Fibroblast of lung (primary cell): Measurements from ENCODE around the gene CCNL1. TPM values are rescaled to one million over a fixed set of nuclear protein-coding genes. Genes with fewer than 3 reads are reported as not detected.
A peak's percentile ranks its signal among the peaks of the same experiment; 100 is the strongest.

ENCODE experiments used
- DNase-seq, 2 donors: peaks; one replicate each; pipeline versions ENCODE4 v3.0.0 to v3.0.0-alpha.2; 2010; ENCODE audit warnings: low read depth in 2 of 2
- H2AFZ ChIP-seq: 2 replicates; pipeline ENCODE4 v1.5.1; 2012; ENCODE audit warnings: low read length, control low read depth, inconsistent platforms
- H3K27ac ChIP-seq: 2 replicates; pipeline ENCODE4 v1.5.1; 2011; ENCODE audit warnings: low read length, control low read depth; ENCODE audit not compliant: insufficient read depth
- H3K27me3 ChIP-seq: 2 replicates; pipeline ENCODE4 v1.5.1; 2011; ENCODE audit warnings: mild to moderate bottlenecking, low read length; ENCODE audit not compliant: control insufficient read depth, insufficient read depth
- H3K36me3 ChIP-seq: 2 replicates; pipeline ENCODE4 v1.5.1; 2011; ENCODE audit warnings: low read length; ENCODE audit not compliant: control insufficient read depth, insufficient read depth
- H3K4me1 ChIP-seq: 2 replicates; pipeline ENCODE4 v1.5.1; 2011; ENCODE audit warnings: low read length; ENCODE audit not compliant: control insufficient read depth, insufficient read depth; ENCODE audit errors: extremely low read depth
- H3K4me2 ChIP-seq: 2 replicates; pipeline ENCODE4 v1.5.1; 2011; ENCODE audit warnings: low read length, control low read depth; ENCODE audit not compliant: insufficient read depth; ENCODE audit errors: extremely low read depth
- H3K4me3 ChIP-seq, 4 experiments: fragments of 200-600 bp in 1 of 4; sonication (generic) in 1 of 4; replicated peaks in 1 of 4; 2 replicates each; pipeline ENCODE4 v1.5.1; 2011 to 2016; ENCODE audit warnings: low read length in 4 of 4, low read depth in 3 of 4, mild to moderate bottlenecking in 3 of 4, control low read depth in 2 of 4, inconsistent platforms in 1 of 4, mixed read lengths in 1 of 4; ENCODE audit not compliant: insufficient read depth in 1 of 4; ENCODE audit errors: control extremely low read depth in 1 of 4
- H3K79me2 ChIP-seq: 2 replicates; pipeline ENCODE4 v1.5.1; 2012; ENCODE audit warnings: mild to moderate bottlenecking, low read length, inconsistent platforms; ENCODE audit not compliant: control insufficient read depth, insufficient read depth
- H3K9ac ChIP-seq: 2 replicates; pipeline ENCODE4 v1.5.1; 2011; ENCODE audit warnings: mild to moderate bottlenecking, low read length, control low read depth; ENCODE audit not compliant: insufficient read depth
- H3K9me3 ChIP-seq: 2 replicates; pipeline ENCODE4 v1.5.1; 2012; ENCODE audit warnings: low read depth, low read length; ENCODE audit not compliant: control insufficient read depth, insufficient read depth
- H4K20me1 ChIP-seq: 2 replicates; pipeline ENCODE4 v1.5.1; 2011; ENCODE audit warnings: low read length; ENCODE audit not compliant: control insufficient read depth, insufficient read depth; ENCODE audit errors: extremely low read depth
- EZH2 ChIP-seq: IDR thresholded peaks from 2 replicates; pipeline ENCODE4 v1.5.1; 2012; ENCODE audit warnings: low read length, control low read depth, mild to moderate bottlenecking; ENCODE audit errors: missing control alignments
- polyA plus RNA-seq, 2 donors: library from polyadenylated mRNA; depleted of rRNA in 1 of 2; stranded (reverse) in 1 of 2; unstranded in 1 of 2; fragments of >200 nt; gene quantifications; 2 replicates each; pipeline ENCODE4 v1.2.1, GENCODE V29; 2011 to 2012; ENCODE audit warnings: missing spikeins in 1 of 2
- total RNA-seq: library from RNA; depleted of rRNA; stranded (reverse); fragments of >200 nt; gene quantifications from 2 replicates; pipeline ENCODE4 v1.2.1, GENCODE V29; 2014
- TF ChIP-seq, protein P1 (sequence below), 2 donors: IDR thresholded peaks in 1 of 2; conservative IDR thresholded peaks in 1 of 2; 1 replicate in 1 of 2; 2 replicates in 1 of 2; pipeline ENCODE4 v1.5.1; 2011 to 2012; ENCODE audit warnings: low read length in 2 of 2, control low read depth in 1 of 2, inconsistent platforms in 1 of 2, low read depth in 1 of 2, mild to moderate bottlenecking in 1 of 2

CCNL1 gene
- total and polyA plus RNA-seq, 2 donors (not counting 1 experiment from before 2014, with no cell fraction given) = 63.8 to 219 TPM

DNA sequence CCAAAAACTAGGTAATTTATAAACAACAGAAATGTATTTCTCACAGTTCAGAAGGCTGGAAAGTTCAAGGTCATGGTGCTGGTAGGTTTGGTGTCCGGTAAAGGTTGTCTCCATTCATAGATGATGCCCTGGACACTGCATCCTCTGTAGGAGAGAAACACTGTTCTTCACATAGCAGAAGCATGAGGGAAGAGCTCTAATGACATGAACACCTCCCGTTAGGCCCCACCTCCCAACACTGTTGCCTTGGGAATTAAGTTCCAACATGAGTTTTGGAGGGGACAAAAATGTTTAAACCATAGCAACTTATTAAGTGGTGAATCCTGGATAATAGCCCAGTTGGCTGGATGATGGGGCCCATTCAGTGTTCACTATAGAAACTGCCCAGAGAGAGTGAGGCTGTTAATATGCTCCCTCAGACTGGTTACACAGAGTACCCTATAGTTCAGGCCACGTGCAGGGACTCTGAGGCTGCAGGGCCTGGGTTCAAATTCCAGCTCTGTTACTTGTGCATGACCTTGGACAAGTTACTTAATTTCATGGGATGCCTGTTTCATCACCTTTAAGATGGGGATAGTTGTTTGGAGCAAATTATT is 37.0 kb downstream of the CCNL1 start:
- no peak overlapping the region for H3K9ac ChIP-seq
- no peaks in the 10 kb centered on the region for H3K27me3 ChIP-seq
- H3K4me1 ChIP-seq = peaks cover 4% of the 10 kb centered on the region
- no peaks in the 10 kb centered on the region for H3K79me2 ChIP-seq
- H3K4me3 ChIP-seq = no peak overlapping the region
- TF ChIP-seq, protein P1, sequence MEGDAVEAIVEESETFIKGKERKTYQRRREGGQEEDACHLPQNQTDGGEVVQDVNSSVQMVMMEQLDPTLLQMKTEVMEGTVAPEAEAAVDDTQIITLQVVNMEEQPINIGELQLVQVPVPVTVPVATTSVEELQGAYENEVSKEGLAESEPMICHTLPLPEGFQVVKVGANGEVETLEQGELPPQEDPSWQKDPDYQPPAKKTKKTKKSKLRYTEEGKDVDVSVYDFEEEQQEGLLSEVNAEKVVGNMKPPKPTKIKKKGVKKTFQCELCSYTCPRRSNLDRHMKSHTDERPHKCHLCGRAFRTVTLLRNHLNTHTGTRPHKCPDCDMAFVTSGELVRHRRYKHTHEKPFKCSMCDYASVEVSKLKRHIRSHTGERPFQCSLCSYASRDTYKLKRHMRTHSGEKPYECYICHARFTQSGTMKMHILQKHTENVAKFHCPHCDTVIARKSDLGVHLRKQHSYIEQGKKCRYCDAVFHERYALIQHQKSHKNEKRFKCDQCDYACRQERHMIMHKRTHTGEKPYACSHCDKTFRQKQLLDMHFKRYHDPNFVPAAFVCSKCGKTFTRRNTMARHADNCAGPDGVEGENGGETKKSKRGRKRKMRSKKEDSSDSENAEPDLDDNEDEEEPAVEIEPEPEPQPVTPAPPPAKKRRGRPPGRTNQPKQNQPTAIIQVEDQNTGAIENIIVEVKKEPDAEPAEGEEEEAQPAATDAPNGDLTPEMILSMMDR (conservative IDR thresholded peaks at IDR 0.05 in 1 of 2, IDR thresholded peaks at IDR 0.05 in 1 of 2; ENCODE audit: low read depth in 1 of 2, low read length in 2 of 2) = no peak
- no peak for TF ChIP-seq EZH2
- H2AFZ ChIP-seq = no peak overlapping the region
- no peak overlapping the region for H3K4me2 ChIP-seq
- H3K27ac ChIP-seq = no peak overlapping the region
- no peaks in the 10 kb centered on the region for H4K20me1 ChIP-seq
- no peaks in the 10 kb centered on the region for H3K9me3 ChIP-seq
- no peaks in the 10 kb centered on the region for H3K36me3 ChIP-seq
- DNase-seq = peak in 1 of 2 donors; percentile 36

DNA sequence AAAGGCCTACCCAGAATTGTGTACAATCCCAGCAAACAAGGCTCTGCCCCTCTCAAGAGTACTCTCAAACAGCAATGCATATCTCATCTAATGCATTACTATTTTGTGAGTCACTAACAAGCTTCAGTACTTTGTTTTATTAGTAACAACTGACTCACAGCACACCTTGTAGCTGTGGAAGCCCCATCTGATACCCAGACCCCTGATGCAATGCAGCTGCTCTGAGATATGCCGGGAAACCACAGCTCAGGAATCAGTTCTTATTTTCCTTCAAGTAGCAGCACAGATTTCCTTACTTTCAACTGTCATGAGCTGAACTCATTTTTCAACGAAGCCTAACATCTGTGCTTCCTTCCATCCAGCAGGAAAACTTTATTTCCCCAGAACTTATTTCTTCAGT is 37.8 kb downstream of the CCNL1 start:
- TF ChIP-seq EZH2 = no peak
- TF ChIP-seq, protein P1 (conservative IDR thresholded peaks at IDR 0.05 in 1 of 2, IDR thresholded peaks at IDR 0.05 in 1 of 2; ENCODE audit: low read depth in 1 of 2, low read length in 2 of 2) = no peak
- H3K27me3 ChIP-seq = no peaks in the 10 kb centered on the region
- H3K9me3 ChIP-seq = no peaks in the 10 kb centered on the region
- peaks cover 4% of the 10 kb centered on the region for H3K4me1 ChIP-seq
- no peak overlapping the region for H3K9ac ChIP-seq
- H3K4me3 ChIP-seq = no peak overlapping the region
- H3K4me2 ChIP-seq = peak overlapping the region; percentile 21
- DNase-seq = peak; percentile 90 to 99
- no peaks in the 10 kb centered on the region for H3K79me2 ChIP-seq
- no peak overlapping the region for H3K27ac ChIP-seq
- H2AFZ ChIP-seq = no peak overlapping the region
- H3K36me3 ChIP-seq = no peaks in the 10 kb centered on the region
- no peaks in the 10 kb centered on the region for H4K20me1 ChIP-seq

DNA sequence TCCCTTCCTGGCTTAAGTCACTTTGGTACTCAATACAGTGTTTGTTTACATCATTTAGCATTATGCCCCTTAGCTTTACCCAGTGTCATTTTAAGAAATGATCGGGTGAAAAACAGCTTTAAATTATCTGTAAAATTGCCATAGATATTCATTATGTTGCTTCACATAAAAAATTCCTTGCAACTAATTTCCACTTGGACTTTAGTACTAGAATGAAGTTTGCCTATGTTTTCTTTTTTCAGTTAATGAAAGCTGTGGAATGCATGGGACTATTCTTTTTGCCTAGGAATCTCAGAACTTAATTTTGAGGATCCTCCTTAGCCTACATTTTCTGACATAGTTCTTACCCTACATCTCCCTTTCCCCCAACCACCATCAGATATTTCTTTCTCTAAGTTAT is 38.4 kb downstream of the CCNL1 start:
- Histone ChIP-seq H3K79me2 (no peaks in the 10 kb centered on the region), H3K27ac (no peak overlapping the region), H3K9me3 (no peaks in the 10 kb centered on the region), H2AFZ (no peak overlapping the region), H4K20me1 (no peaks in the 10 kb centered on the region), H3K36me3 (no peaks in the 10 kb centered on the region), H3K4me3 (no peak overlapping the region), H3K27me3 (no peaks in the 10 kb centered on the region), H3K4me2 (peak overlapping the region; percentile 27), H3K9ac (no peak overlapping the region), H3K4me1 (peaks cover 4% of the 10 kb centered on the region)
- DNase-seq = no peak
- TF ChIP-seq, protein P1 (conservative IDR thresholded peaks at IDR 0.05 in 1 of 2, IDR thresholded peaks at IDR 0.05 in 1 of 2; ENCODE audit: low read depth in 1 of 2, low read length in 2 of 2) = no peak
- no peak for TF ChIP-seq EZH2
